GM11168 (cell line): ENCODE data around the gene RBM41.
"Not testable (repeated sequence)": the region's sequence is repeated elsewhere in the genome, so short reads cannot be mapped to it uniquely, and the experiment has no call there.

ENCODE experiments used
- in situ Hi-C: fragments of 300-500 bp; cut with MboI; formaldehyde crosslinking; loops from one replicate; pipeline ENCODE4 v1.12.0; 2022; ENCODE audit warnings: low sequenced_read_pairs; ENCODE audit not compliant: unreplicated experiment

RBM41 gene

DNA sequence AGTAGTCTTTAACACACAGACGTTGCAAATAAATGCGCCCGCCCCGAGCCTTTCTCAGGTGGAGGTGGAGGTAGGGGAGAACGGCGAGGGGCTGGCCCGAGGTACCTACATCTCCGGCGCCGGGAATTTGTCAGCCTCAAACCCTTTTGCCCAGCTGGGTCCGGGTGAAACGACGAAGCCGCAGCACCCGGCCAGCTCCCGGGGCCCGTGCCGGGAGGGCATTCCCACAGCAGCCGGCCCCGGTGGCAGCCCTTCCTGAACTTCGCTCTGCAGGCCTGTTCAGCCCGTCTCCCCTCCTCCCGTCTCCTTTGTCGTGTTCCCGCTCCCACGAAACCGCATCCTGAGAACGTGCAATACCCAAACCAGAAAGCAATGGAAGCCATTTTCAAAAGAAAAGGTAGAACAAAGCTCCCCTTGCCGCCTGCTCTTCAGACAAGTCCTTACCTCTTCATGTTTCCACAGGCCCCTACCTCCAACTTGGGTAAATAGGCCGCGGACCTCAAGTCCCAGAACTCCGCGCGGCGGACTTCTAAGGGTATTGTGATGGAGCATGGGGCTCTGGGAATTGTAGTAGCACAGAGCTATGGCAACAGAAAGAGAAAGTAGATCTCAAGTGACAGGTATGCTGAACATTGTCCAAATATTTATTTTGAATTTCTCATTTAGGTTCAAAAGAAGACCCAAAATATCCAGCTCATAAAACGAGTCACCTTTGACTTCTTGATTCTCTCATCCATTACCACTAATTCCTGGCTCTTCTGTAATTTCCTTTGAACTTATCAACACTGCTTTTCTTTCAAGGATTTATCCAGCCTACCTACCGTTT is at the start of gene RBM41:
RBM41 (minus strand) TSS at position 501 of the 826 bp plus-strand sequence; CDS start at position 452, 49 bp downstream.
- in situ Hi-C loops, result no loop called here

DNA sequence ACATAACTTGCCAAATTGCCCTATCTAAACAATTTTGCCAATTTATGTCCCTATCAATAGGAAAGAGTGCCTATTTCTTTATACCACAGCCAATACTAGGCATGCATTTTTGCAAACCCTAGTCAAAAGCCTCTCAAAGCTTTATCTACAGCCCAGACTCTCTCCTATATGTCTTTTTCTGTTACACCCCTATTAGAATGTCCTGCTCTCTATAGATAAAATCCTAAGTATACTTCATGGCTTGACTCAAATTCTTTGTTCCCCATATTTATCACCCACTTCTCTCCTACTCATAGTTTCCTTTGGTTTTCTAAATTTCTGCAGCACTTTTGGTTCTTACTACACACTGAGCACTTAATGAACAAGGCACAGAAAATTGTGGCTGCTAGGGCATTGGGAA is 49.6 kb upstream of the RBM41 start:
- in situ Hi-C loops, result no loop called here

DNA sequence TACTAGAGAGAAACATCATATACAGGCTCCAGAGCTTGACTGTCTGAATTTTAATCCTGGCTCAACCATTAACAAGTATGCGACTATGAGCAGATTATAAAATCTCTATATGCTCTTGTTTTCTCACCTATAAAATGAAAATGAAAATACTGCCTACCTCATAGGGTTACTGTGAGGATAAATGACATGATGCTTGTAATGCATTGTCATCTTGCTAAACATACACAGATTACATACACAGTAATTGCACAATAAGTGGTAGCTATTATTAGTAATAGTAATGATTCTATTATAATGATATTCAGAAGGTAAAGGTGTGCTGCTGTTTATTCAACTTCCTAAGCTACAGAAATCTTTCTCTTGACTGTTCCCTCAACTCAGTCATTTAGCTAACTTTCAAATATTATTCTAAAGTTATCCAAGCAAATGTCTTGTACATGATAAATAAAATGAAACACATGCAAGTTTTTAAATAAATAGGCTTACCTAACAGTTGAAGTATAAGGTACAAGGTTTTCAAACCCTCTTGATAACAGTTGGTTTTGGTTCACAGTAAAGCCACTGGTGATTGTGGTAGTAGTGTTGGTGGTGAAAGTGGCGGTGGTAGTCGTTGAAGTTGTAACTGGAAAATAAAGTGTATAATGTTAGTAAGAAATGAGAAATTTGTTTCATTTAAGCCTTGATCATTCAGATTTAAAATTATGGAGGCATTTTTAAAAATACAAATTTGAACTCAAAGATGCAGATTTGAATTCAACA is 48.7 kb upstream of the RBM41 start:
- in situ Hi-C loops, result no loop called here

DNA sequence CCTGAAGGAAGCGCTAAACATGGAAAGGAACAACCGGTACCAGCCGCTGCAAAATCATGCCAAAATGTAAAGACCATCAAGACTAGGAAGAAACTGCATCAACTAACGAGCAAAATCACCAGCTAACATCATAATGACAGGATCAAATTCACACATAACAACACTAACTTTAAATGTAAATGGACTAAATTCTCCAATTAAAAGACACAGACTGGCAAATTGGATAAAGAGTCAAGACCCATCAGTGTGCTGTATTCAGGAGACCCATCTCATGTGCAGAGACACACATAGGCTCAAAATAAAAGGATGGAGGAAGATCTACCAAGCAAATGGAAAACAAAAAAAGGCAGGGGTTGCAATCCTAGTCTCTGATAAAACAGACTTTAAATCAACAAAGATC is 39.0 kb upstream of the RBM41 start:
- in situ Hi-C loops, result not testable (repeated sequence)

DNA sequence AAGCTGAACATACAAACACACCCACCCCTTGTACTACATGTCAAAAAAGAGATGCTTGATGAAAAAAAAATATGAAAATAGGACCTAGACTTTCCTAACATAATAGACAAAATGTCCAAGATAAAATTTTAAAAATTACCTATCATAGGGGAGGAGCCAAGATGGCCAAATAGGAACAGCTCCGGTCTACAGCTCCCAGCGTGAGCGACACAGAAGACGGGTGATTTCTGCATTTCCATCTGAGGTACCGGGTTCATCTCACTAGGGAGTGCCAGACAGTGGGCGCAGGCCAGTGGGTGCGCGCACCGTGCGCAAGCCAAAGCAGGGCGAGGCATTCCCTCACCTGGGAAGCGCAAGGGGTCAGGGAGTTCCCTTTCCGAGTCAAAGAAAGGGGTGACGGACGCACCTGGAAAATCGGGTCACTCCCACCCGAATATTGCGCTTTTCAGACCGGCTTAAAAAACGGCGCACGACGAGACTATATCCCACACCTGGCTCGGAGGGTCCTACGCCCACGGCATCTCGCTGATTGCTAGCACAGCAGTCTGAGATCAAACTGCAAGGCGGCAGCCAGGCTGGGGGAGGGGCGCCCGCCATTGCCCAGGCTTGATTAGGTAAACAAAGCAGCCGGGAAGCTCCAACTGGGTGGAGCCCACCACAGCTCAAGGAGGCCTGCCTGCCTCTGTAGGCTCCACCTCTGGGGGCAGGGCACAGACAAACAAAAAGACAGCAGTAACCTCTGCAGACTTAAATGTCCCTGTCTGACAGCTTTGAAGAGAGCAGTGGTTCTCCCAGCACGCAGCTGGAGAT is 37.2 kb upstream of the RBM41 start:
- in situ Hi-C loops, result not testable (repeated sequence)

DNA sequence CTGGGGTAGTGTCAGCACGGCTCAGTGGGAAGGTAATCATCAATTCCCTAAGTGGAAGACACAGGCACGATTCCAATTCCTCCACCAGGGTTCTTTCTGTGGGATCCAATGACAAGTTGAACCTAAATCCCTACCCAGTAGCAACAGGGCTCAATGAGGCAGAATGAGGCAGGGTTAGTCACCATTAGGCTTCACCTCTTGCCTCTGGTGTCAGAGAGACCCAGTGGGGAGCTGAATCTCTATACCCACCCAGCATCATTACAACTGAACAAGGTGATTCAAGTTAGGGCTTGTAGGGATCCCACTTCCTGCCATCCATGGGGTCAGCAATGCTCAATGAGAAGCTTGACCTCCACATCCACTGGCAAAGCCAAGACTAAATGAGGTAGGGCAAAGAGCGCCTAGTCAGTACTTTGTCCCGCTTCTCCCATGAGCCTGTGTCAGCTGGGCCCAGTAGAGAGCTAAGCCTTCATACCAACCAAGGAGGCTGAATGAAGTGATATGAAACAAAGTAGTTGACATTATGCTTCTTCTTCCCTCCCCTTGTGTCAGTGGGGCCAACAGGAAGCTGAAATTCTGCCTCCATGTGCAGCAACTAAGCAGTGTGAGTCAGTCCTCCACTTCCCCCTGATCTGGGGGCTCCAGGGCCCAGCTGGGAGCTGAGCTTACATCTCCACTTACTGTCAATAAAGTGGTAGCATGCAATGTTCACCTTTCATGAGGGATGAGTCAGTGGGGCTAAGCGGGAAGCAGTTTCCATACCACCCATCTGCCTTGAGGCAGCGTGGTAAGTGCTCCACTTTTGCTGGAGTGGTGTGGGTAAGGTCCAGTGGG is 36.4 kb upstream of the RBM41 start:
- in situ Hi-C loops, result no loop called here

DNA sequence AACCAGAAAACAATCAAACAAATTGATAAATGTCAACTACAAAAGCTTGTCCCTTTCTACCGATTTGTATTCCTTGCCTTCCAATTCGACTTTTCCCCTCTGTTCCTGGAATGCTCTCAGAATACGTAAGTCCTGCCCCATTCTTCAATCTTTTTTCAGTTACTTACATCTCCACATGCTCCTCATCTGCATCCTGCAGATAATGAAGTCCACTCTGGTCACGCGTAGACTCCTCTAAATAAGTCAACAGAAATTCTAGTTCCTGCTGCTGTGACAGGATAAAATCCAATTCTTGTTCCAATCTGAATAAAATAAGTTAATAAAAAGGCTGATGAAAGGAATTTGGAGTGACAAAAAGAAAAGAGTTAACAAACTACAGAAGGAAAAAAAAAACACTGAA is 34.4 kb upstream of the RBM41 start:
- in situ Hi-C loops, result no loop called here

DNA sequence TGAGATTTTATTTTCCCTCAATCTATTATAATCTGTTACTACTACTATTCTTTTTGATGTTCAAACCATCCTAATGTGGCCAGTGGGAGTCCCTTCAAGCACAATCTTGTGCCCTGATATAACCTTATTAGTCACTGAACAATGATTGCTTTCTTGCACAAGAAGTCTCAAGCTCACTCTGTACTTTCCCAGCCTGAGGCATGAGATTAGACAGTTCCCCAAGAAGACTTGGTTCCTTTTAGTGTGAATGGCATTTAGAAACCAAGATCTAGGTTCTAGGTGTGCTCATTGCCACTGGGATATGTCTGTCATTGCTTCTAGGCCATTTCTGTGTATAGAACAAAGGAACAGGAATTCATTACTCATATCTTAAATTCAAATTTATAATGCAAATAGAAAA is 28.0 kb upstream of the RBM41 start:
- in situ Hi-C loops, result no loop called here

DNA sequence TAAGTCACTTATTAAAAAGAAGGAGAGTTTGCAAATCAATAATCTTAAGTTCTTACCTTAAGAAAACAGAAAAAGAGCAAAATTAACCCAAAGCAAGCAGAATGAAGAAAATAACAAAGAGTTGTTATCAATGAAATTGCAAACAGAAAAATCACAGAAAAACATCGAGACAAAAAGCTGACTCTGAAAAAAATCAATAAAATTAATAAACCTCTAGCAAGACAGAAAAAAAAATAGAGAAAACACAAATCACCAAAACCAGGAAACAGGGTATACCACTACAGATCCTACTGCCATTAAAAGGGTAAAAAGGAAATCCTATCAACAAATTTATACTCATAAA is 17.3 kb upstream of the RBM41 start:
- in situ Hi-C loops, result no loop called here

DNA sequence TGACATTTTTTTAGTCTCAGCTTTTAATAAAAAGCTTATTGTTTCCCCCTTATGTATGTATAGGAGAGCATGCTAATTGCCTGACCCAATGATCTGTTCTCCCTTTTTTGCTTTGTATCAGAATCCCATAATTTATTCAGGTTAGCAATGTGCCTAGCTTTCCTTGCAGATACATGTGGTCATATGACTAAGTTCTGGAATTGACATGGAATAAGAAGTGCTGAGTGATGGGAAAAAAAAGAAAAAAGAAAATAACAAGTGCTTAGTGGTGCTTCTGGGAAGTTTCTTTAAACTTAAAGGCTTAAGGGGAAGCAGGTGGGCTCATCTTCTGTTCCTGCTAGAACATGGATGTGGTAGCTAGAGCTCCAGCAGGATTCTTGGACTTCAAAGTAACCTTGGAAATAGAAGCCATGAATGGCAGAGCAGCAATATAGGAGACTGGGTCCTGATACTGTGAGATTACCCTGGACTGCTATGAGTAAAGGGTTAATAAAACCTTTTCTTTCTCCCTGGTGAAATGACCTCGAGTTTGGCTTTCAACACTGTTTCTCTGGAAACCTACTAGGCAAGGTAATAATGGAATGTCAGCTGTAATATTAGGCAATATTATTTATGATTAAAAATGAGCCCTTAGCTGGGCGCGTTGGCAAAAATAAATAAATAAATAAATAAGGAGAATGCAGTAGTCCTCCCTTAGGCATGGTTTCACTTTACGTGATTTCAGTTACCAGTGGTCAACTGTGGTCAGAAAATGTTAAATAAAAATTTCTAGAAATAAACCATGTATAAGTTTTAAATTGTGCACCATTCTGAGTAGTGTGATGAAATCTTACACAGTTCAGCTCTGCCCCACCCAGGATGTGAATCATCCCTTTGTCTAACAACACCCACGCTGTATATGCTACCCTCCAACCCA is 16.7 kb upstream of the RBM41 start:
- in situ Hi-C loops, result no loop called here

DNA sequence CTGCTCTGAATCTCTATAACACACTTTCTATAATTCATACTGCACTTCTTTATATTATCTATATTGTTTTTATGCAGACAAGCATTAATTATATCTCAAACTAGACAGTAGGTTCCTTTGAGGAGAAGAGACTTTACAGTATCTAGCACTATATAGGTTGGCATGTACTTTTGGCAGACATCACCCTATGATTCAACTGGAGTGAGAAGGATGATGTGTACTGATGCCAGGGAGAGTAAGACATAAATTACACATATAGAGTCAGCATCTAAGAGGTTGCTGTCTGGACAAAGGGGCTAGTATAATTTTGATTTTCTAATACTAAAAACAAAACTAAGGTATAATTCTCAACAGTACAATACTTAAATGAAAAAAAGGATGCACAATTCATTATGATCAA is 5.1 kb upstream of the RBM41 start:
- in situ Hi-C loops, result no loop called here

DNA sequence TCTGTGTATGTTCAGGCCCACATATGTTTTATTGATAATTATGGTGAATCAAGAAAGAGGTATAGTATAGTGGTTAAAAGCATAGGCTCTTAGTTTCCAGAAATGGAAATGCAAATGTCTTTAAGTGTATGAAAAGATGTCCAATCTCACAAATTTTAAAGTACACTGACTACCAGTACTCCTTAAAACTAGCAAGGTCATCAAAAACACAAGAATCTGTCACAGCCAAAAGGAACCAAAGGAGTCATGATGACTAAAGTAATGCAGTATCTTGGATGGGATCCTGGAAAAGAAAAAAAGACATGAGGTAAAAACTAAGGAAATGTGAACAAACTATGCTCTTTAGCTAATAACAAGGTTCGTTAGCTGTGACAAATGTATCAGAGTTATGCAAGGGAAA is 661 bp upstream of the RBM41 start:
- in situ Hi-C loops, result no loop called here

DNA sequence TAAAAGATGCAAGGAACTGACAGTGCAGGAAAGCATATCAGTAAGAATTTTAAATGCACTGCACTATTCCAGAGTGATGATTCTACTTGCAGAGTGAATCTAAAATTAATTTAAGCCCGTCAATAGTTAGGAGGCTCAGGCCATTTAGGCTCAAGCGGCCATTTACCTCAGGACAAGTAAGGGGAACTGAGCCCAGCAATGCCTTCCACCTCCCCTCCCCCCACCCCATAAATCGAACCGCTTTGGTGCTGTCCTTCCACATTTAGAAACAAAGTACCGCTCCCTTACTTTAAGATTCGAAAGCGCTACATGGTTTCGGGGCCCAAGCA is 665 bp downstream of the RBM41 start:
- in situ Hi-C loops, result no loop called here

DNA sequence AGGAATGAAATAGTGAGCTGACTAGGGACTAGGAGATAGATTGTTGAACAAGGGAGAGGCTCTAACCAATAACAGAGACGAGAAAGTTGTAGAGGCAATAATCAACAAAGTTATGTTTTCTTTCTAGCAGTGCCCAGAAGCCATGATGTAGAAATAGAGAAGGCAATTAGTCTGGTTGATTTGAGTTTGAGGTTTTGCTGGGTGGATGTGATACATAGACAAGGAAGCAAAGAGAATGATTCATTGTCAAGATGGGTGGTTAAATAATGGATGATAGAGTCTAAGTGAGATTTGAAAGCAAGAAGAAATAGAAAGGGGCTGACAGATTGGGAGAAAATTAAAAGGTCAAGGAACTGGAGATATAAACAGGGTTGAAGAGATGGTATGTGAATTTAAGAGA is 11.2 kb downstream of the RBM41 start:
- in situ Hi-C loops, result no loop called here

DNA sequence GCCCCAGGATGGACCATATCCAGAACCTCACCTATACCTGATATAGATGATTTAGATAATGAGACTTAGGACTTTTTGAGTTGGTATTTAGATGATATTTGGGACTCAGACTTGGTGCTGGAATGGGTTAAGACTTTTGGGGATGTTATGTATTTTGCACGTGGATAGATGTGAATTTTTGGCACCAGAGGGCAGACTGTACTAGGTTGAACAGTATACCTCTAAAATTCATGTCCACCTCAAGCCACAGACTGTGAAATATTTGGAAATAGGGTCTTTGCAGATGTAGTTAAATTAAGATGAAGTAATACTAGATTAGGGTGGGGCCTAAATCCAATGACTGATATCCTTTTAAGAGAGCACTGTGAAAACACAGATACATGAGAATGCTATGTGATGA is 15.6 kb downstream of the RBM41 start:
- in situ Hi-C loops, result no loop called here

DNA sequence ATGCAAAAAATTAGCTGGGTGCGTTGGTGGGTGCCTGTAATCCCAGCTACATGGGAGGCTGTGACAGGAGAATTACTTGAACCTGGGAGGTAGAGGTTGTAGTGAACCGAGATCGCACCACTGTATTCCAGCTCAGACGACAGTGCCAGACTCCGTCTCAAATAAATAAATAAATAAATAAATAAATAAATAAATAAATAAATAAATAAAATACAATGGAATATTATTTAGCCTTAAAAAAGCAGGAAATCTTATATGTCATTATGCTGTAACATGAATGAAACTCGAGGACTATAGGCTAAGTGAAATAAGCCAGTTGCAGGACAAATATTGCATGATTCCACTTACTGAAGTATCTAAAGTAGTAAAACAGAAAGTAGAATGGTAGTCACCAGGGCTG is 42.5 kb downstream of the RBM41 start:
- in situ Hi-C loops, result no loop called here

DNA sequence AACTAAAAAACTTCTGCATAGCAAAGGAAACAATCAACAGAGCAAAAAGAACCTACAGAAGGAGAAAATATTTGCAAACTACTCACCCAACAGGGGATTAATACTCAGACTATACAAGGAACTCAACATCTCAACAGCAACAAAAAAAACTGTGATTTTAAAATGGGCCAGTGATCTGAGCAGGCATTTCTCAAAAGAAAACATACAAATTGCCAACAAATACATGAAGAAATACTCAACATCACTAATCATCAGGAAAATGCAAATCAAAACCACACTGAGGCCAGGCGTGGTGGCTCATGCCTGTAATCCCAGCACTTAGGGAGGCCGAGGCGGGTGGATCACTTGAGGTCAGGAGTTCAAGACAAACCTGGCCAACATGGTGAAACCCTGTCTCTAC is 60.9 kb downstream of the RBM41 start:
- in situ Hi-C loops, result not testable (repeated sequence)

DNA sequence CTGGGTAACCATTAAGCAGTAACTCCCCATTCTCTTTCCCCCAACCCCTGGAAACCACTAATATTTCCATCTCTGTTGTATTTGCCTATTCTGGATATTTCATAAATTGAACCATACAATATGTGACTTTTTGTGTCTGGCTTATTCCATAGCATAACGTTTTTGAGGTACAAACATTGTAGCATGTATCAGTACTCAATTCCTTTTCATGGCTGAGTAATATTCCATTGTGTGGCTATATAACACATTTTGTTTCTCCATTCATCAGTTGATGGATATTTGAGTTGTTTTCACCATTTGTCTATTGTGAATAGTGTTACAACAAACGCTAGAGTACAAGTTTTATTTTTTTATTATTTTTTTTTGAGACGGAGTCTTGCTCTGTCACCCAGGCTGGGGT is 63.6 kb downstream of the RBM41 start:
- in situ Hi-C loops, result no loop called here

DNA sequence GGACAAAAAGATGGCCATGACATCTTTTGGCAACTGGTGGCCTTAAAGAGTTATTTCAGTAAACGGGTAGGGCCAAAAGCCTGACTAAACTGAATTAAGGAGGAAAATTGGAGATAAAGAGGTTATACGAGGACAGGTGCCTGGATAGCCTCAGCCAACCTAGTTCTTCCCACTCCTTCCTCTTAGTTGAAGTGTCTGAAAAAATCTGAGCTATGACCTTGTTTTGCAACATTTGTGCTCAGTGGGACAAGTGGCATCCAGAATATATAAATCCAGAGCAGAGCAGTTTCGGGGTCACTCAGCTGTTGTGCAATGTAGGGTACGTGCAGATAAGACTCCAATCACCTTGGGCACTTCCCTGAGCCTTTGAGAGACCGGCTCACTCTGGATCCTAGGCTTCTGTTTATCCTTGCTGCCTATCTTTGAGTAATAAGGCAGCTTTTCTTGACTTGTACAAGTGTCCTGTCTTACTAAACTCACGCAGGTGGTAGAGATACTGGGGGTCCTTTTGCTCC is 68.4 kb downstream of the RBM41 start:
- in situ Hi-C loops, result no loop called here
